Brain microvascular endothelial cell (primary cell): ENCODE results near the gene CEBPA.

Source experiments
- DNase-seq: peaks from one replicate; pipeline ENCODE4 v3.0.0-alpha.2; 2020
- H3K27ac ChIP-seq: fragments of 250-450 bp; sonication (Bioruptor Pico); 2 replicates; pipeline ENCODE4 v1.5.1; 2020; ENCODE audit warnings: mild to moderate bottlenecking, moderate library complexity
- H3K27me3 ChIP-seq: fragments of 250-450 bp; sonication (Bioruptor Pico); replicated peaks from 2 replicates; pipeline ENCODE4 v1.5.1; 2020; ENCODE audit warnings: mild to moderate bottlenecking
- H3K36me3 ChIP-seq: fragments of 250-450 bp; sonication (Bioruptor Pico); replicated peaks from 2 replicates; pipeline ENCODE4 v1.5.1; 2020; ENCODE audit warnings: mild to moderate bottlenecking
- H3K4me3 ChIP-seq: 2 replicates; pipeline ENCODE4 v1.5.1; 2011; ENCODE audit warnings: low read depth, mild to moderate bottlenecking, control low read depth, low read length, moderate library complexity
- CTCF ChIP-seq: IDR thresholded peaks from 2 replicates; pipeline ENCODE4 v1.5.1; 2011; ENCODE audit warnings: low read depth, mild to moderate bottlenecking, moderate library complexity, low read length, control low read depth, inconsistent platforms; ENCODE audit errors: missing control alignments
- in situ Hi-C: cut with HindIII; loops from 2 replicates; pipeline ENCODE4 v1.10.0; 2017; ENCODE audit warnings: low sequenced_read_pairs, low pct_ligation_motif_present

Gene CEBPA

GRCh38 chr19:33292595-33293254 is 9.6 kb downstream of the CEBPA start:
- H3K4me3 ChIP-seq: no peak overlapping the region
- in situ Hi-C loops: no loop called here
- no peak overlapping the region for H3K27ac ChIP-seq
- DNase-seq: no peak
- no peaks in the 10 kb centered on the region for H3K27me3 ChIP-seq
- TF ChIP-seq CTCF: no peak
- no peaks in the 10 kb centered on the region for H3K36me3 ChIP-seq

DNA sequence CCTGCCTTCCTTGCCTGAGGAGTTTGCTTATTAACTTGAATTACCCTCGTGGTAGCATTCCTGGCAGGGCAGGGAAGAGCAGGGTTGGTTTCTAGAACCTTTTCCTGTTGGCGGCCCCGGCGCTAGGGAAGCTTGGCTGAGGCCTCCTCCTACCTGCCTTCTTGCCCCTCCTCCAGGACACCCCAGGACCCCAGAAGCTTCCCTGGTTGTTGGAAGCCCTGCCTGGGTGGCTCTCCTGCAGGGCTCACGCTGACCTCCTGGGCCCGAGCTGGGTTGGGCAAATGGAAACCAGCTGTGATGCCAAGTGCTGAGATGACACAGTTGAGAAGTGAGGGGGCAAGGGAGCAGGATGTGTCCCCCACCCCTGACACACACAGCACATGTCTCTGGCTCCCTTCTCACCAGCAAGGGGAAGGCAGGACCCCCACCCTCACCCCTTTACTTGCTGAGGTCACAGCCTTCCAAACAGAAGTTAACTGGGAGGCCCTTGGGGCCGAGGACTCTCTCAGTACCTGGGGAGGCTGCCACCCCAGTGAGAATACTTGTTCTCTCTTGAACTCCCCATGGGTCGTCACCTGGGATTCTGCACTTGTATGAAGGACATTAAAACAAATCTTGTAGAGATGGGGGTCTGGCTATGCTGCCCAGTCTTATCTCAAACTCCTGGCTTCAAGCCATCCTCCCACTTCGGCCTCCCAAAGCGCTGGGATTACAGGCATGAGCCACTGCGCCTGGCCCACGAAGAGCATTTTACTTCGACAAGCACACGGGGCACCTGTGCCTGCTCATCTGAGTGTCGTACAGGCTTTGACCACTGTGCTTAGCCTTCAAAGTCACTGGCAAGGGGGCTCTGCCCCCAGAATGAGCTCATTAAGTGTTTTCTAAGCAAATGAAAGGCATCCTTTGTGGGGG is 10.5 kb downstream of the CEBPA start:
- TF ChIP-seq CTCF: no peak
- no peak for DNase-seq
- in situ Hi-C loops: no loop called here
- no peaks in the 10 kb centered on the region for H3K27me3 ChIP-seq
- no peak overlapping the region for H3K4me3 ChIP-seq
- no peaks in the 10 kb centered on the region for H3K36me3 ChIP-seq
- no peak overlapping the region for H3K27ac ChIP-seq

GRCh38 chr19:33290956-33291622 is 11.2 kb downstream of the CEBPA start:
- Histone ChIP-seq H3K4me3 (no peak overlapping the region), H3K27ac (no peak overlapping the region), H3K36me3 (no peaks in the 10 kb centered on the region), H3K27me3 (no peaks in the 10 kb centered on the region)
- no peak for TF ChIP-seq CTCF
- in situ Hi-C loops: no loop called here
- DNase-seq: no peak

DNA sequence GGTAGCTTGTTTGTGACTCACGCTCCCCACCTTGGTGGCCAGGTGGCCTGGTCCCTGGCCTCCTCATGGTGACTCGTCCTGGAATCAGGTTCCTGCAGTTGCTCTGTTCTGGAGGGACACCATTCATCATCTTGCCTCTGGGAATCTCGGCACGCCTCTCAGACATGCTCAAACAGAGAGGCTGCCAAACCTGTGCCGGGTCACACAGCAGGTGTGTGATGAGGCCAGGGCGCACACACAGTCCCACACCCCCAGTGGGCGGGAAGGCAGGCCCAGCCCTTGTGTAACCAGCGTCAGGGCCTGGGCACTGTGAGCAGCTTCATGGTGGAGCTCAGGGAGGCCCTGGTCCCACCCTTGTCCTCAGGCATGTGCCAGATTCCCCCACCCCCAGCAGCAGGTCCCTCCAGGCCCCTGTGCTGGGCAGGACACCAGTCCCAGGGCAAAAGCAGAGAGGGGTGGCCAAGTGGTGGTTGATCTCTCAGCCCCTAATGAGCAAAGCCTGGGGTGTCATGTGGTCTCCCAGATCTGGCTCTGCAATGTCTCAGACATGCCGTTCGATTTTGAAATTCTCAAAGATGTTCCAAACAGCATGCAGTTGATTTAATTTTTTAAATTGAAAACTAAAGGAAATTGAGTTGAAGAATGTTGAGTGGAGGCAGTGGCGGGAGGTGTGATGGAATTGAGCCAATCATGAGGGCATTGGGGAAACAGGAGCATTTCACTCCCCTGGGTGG is 12.1 kb downstream of the CEBPA start:
- Histone ChIP-seq H3K4me3 (no peak overlapping the region), H3K36me3 (no peaks in the 10 kb centered on the region), H3K27ac (no peak overlapping the region), H3K27me3 (no peaks in the 10 kb centered on the region)
- no peak for DNase-seq
- in situ Hi-C loops: no loop called here
- TF ChIP-seq CTCF: no peak

- in situ Hi-C loops: no loop called here
- Histone ChIP-seq H3K36me3 (no peaks in the 10 kb centered on the region), H3K4me3 (no peak overlapping the region), H3K27ac (no peak overlapping the region), H3K27me3 (peaks cover 7% of the 10 kb centered on the region)
- no peak for TF ChIP-seq CTCF
- no peak for DNase-seq
Measured at GRCh38 chr19:33289261-33289660, 13.1 kb downstream of the CEBPA start.
